NCI-H510A (cell line): ENCODE results near the gene ARHGEF33.
"Not testable (repeated sequence)": the region's sequence is repeated elsewhere in the genome, so short reads cannot be mapped to it uniquely, and the experiment has no call there.

Experiments
- DNase-seq: peaks from one replicate; lab custom pipeline; 2025; lab: John Stamatoyannopoulos, UW

The ARHGEF33 gene

GRCh38 chr2:38909872-38910271 lies 20.2 kb downstream of the ARHGEF33 start:
- DNase-seq = no peak

DNA sequence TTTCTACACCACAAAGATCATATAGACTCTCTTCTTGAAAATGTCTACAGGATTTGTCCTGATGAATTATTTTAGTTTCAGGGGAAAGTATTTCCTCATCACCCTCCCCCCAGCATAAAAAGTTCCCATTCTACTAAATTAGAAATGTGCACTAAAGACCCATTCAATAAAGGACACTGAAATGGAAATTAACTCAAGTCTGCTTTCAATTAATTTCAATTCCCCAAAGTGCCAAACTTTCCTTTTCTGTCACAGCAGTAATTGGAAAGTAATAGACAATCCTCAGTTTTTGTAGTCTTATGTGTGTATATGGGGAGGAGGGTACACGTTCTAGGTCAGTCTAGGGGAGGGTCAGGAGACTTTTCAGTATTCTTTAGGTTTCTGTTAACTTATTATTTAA lies 21.5 kb downstream of the ARHGEF33 start:
- DNase-seq = no peak

DNA sequence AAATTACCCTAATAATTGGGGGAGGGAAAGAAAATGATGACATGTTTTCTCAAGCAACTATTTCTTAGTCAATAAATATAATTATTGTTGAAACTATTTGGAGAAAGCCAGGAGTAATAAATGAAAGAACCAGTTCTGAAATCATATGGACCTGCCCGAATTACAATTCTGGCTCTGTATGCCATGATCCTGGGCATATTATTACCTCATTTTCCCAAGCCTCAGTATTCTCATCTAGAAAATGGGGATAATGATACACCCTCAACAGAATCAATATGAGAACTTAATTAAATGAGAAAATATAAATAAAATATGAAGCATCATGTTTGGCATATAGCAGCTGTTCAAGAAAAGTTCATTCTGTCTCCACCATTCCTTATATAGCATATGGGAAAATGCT lies 22.9 kb downstream of the ARHGEF33 start:
- DNase-seq = no peak

GRCh38 chr2:38922389-38922788 lies 32.7 kb downstream of the ARHGEF33 start:
- DNase-seq = no peak

- DNase-seq = no peak
These were observed 33.2 kb downstream of the ARHGEF33 start for GRCh38 chr2:38922902-38923301.

DNA sequence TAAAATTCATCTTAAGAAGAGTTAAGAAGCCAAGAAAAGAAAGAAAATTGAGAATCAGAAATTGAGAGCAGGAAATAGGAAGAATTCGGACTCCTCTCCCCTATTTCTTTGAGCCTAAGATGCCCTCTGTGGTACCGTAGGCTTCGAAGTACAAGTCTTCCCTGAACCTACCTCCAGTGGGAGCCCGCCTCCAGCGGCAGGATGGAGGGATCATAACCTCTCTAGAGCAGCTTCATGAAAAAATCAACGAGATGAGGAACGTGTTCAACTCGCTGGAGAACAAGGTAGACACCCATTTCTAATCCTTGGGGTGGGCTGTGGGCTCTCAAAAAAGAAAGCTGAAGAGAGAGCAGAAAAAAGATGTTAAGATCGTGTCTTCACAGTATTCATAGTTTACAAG lies 36.3 kb downstream of the ARHGEF33 start:
- no peak for DNase-seq

DNA sequence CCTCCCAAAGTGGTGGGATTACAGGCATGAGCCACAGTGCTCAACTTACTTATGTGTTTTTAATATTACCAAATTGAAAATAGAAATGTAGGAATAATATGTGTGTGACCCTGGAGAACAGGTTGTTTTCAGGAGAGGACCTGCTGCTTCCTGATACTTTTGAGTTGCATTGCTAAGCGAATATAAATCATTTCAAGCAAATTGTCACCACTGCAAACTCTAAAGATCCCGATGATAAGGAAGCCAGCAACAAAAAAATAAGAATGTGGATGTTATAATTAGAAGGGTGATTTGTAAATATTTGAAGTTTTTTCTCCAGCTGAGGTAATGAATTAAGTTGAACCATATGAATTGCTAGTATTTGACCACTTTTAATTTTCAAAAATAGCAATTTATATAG lies 40.9 kb downstream of the ARHGEF33 start:
- DNase-seq = no peak

- DNase-seq = no peak
These were observed 42.9 kb downstream of the ARHGEF33 start for GRCh38 chr2:38932586-38932985.

GRCh38 chr2:38933653-38934052 lies 44.0 kb downstream of the ARHGEF33 start:
- no peak for DNase-seq

GRCh38 chr2:38934742-38935141 lies 45.1 kb downstream of the ARHGEF33 start:
- no peak for DNase-seq

DNA sequence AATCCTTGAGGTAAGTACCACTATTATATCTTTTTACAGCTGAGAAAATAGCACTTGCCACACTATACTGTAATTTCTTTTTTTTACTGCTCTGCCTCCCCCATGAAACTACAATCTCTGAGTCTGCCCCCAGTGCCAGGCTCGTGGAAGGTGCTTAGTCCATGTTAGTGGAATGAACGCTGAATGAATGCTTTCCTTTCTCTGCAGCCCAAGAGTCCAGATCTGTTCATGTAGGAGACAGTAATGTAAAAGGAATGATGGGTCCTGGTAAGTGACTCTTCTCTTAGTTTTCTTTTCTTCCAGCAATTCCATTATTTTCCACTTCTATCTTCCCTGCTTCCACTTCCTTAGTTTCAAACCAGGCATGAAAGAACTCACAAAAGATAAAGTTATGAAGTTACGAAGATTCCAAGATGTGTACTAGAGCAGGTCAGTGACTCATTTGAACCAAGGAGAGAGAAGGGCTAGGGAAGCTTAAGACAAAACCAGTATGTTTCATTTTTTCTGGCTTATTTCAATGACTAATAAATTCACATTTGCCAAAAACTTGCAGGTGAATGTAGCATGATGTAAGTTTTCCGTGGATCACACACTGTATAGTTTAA lies 46.0 kb downstream of the ARHGEF33 start:
- no peak for DNase-seq

- DNase-seq = not testable (repeated sequence)
These were observed 46.8 kb downstream of the ARHGEF33 start for GRCh38 chr2:38936516-38936915.

DNA sequence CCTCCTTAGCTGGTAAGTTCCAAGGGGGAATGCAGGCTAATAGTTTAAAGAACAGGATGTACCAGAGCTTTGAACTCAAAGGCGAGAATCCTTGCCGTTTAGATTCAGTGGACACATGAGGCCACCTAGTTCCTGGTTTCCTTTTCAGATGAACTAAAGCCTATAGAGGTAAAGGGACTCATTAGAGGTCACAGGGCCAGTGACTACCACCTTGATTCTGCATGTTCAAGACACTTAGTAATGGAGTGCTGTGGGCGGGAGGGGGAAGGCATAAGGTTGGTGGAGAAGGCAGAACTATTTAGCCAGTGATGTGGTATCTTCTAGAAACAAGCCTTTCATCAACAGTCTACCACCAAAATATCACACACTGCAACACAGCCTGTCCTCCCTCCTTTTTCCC lies 47.9 kb downstream of the ARHGEF33 start:
- no peak for DNase-seq

- DNase-seq = no peak
These were observed 51.1 kb downstream of the ARHGEF33 start for GRCh38 chr2:38940746-38941145.

GRCh38 chr2:38943784-38944183 lies 54.1 kb downstream of the ARHGEF33 start:
- no peak for DNase-seq

DNA sequence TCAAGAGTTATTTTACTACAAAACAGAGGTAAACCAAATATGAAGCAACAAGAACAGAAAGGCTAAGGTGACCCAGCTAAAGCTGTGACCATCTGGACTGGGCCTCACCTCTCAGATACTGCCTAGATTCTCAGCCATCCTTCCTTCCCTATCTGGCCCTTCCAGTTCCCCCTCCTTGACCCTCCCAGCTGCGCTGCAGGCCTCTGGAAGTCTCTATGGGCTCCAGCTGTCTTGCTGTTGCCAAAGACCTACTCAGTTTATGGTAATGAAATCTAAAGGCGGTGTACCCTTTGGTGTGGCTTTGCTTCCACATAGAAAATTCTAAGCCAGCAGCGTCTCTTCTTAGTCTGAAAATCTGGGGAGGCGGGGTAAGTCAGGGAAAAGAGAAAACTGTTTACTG lies 55.7 kb downstream of the ARHGEF33 start:
- no peak for DNase-seq

DNA sequence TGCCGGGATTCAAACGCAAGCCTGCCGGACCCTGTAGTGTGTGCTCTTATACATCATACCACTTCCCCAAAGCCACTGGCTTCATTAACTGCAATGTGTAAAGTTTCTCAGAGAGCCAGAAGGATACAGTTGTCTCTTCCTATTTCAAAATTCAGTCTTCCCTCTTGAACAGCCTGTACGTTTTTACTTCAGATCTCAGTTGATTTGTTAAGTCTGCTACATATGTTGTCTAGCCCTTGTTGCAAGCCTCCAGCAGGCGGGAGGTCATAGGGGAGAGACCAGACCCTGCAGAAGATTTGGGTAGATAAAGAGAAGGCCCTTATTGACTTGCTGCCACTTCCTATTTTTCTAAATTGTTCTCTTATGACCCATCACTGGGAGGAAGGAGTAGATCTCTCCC lies 56.2 kb downstream of the ARHGEF33 start:
- no peak for DNase-seq

DNA sequence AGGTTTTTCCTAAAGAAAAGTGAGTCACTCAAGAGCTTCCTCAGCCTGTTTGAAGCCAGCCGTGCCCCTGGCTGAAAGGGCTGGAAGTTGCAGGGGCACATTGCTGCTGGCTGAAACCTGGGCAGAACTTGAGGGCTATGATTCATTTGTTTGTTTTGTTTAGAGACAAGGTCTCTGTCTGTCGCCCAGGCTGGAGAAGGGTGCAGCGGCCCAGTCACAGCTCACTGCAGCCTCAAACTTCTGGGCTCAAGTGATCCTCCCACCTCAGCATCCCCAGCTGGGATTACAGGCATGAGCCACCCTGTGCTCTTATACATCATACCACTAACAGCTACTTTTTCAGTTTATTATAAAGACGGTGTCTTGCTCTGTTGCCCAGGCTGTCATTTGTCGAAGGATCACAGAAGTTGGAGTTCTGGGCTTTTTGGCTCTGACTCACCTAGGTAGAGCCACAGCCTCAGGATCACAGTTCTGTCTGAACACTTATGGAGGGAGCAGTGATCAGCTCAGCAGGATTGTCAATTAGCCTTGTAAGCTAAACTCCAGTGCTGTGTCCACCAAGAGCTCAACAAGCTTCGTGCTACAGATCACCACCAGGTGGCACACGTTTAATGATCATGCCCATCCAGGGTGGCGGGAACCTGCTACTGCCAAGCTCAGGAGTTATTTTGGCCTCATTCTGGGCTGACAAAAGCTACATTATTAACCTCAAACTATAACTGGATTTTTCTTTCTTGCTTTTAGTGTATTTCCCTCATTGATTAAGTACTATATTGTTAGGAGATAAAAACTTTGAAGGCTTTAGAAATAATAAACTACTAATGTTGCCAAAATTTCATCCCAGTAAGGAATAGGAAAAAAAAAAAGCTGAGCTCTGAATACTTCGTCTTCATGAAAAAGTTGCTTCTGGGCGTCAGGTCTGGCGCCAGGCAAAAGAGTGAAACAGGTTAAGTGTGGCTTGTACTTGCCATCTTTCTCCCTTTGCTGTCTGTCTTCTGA lies 57.9 kb downstream of the ARHGEF33 start:
- peak; percentile 81 for DNase-seq

DNA sequence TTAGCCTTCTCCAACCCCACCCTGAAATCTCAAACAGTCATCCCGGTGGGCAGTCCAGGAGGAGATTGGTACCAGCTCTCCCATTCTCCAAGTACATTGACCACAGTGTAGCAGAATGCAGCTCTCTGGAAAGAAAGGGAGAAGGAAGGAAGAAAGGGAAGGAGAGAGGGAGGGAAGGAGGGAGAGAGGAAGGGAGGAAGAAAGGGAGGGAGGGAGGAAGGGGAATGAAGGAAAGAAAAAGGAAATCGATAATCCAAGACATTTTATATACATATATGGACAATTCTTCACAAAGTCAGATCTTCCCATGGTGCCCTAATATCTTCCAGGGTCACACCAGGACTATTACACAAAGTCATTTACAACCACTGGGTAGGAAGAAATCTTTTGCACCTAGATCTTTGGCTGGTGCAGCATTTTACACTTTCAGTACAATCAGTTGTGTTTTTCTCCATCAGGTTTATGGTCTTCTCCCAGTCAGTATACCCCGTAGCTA lies 58.8 kb downstream of the ARHGEF33 start:
- DNase-seq = no peak

- no peak for DNase-seq
These were observed 59.3 kb downstream of the ARHGEF33 start for GRCh38 chr2:38948995-38949394.

DNA sequence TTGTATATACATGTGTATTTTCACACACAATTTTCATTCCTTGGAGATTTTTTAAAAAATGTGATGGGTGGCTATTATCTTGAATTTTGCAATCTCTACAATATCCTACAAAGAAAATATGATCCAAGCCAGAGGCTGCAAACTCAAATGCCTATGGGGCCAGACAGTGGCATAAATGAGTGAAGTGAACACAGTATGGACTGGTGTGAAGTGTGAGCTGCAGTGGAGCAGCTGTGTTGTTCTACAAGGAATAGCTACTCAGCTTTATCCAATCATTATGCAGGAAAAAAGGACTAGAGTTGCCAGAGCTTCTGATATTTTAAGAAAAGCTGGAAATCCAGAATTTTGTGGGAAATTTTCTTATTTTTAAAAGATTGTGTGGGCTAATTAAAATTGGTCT lies 62.1 kb downstream of the ARHGEF33 start:
- DNase-seq = no peak

DNA sequence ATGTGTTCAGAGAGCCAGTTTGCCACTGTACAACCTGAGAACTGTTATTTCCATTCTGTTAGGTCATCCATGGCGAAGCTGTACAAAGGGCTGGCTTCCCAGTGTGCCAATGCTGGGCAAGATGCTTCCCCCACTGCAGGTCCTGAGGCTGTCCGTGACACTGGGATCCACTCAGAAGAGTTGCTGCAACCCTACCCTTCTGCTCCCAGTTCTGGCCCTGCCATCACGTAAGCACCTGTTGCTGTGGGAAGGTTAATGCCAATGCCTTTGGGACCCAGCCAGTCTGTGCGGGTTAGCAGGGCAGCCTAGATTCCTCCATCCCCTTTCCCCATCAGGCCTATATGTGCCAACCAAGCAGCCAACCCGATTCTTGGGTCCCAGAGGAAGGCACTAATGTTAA lies 68.3 kb downstream of the ARHGEF33 start:
- DNase-seq = no peak

GRCh38 chr2:38959466-38959865 lies 69.8 kb downstream of the ARHGEF33 start:
- DNase-seq = no peak
